GM06990 (cell line): ENCODE data around the gene RNASE11.

Experiments
- DNase-seq: peaks from one replicate; pipeline ENCODE4 v3.0.0-alpha.2; 2011; ENCODE audit not compliant: insufficient read length; ENCODE audit errors: extremely low read depth
- H3K27me3 ChIP-seq: replicated peaks from 2 replicates; pipeline ENCODE4 v1.6.0; 2011; ENCODE audit warnings: low read length; ENCODE audit not compliant: control insufficient read depth, insufficient read depth
- H3K36me3 ChIP-seq: 2 replicates; pipeline ENCODE4 v1.5.1; 2011; ENCODE audit warnings: low read length; ENCODE audit not compliant: control insufficient read depth, insufficient read depth
- H3K4me3 ChIP-seq: replicated peaks from 2 replicates; pipeline ENCODE4 v1.5.1; 2011; ENCODE audit warnings: low read depth, mild to moderate bottlenecking, control low read depth, low read length
- CTCF ChIP-seq: IDR thresholded peaks from 2 replicates; pipeline ENCODE4 v1.5.1; 2011; ENCODE audit warnings: low read length, control low read depth, mild to moderate bottlenecking, inconsistent platforms; ENCODE audit not compliant: insufficient read depth, poor library complexity, severe bottlenecking

The RNASE11 gene

GRCh38 chr14:20564501-20564997, 23.3 kb downstream of the RNASE11 start:
- Histone ChIP-seq H3K36me3 (no peaks in the 10 kb centered on the region), H3K27me3 (no peaks in the 10 kb centered on the region), H3K4me3 (no peak overlapping the region)
- TF ChIP-seq CTCF: no peak
- DNase-seq: no peak

GRCh38 chr14:20563971-20564370, 23.8 kb downstream of the RNASE11 start:
- no peak for DNase-seq
- TF ChIP-seq CTCF: no peak
- no peaks in the 10 kb centered on the region for H3K36me3 ChIP-seq
- H3K4me3 ChIP-seq: no peak overlapping the region
- no peaks in the 10 kb centered on the region for H3K27me3 ChIP-seq

GRCh38 chr14:20560961-20561360, 26.8 kb downstream of the RNASE11 start, which contains the start of gene RNASE9:
RNASE9 (minus strand) TSS chr14:20561047.
- no peak for TF ChIP-seq CTCF
- Histone ChIP-seq H3K4me3 (no peak within 1 kb of the TSS), H3K27me3 (no peaks in the 10 kb centered on the region; the same call in 1 of the 2 replicates), H3K36me3 (no peaks in the 10 kb centered on the region)
- no peak for DNase-seq

GRCh38 chr14:20559461-20559904, 28.3 kb downstream of the RNASE11 start:
- Histone ChIP-seq H3K36me3 (no peaks in the 10 kb centered on the region), H3K4me3 (no peak overlapping the region), H3K27me3 (no peaks in the 10 kb centered on the region; the same call in 1 of the 2 replicates)
- no peak for TF ChIP-seq CTCF
- DNase-seq: no peak

- DNase-seq: no peak
- no peaks in the 10 kb centered on the region; the same call in 1 of the 2 replicates for H3K27me3 ChIP-seq
- no peak overlapping the region for H3K4me3 ChIP-seq
- no peak for TF ChIP-seq CTCF
- H3K36me3 ChIP-seq: no peaks in the 10 kb centered on the region
Observed at GRCh38 chr14:20557212-20557542, 30.6 kb downstream of the RNASE11 start.
